GM15510 (cell line): ENCODE results near the gene TRRAP.

ENCODE experiments used
- POLR2A ChIP-seq: IDR thresholded peaks from 3 replicates; pipeline ENCODE4 v1.6.1; 2011; ENCODE audit warnings: borderline replicate concordance; ENCODE audit not compliant: insufficient read length; ENCODE audit errors: extremely low read depth

The TRRAP gene

GRCh38 chr7:98995523-98996149, 117.3 kb downstream of the TRRAP start:
- TF ChIP-seq POLR2A, result no peak

- TF ChIP-seq POLR2A, result no peak
Measured at GRCh38 chr7:98996150-98996552, 117.8 kb downstream of the TRRAP start.

GRCh38 chr7:98997846-98998245, 119.5 kb downstream of the TRRAP start:
- TF ChIP-seq POLR2A, result no peak

GRCh38 chr7:98998821-98999725, 120.7 kb downstream of the TRRAP start:
- no peak for TF ChIP-seq POLR2A

DNA sequence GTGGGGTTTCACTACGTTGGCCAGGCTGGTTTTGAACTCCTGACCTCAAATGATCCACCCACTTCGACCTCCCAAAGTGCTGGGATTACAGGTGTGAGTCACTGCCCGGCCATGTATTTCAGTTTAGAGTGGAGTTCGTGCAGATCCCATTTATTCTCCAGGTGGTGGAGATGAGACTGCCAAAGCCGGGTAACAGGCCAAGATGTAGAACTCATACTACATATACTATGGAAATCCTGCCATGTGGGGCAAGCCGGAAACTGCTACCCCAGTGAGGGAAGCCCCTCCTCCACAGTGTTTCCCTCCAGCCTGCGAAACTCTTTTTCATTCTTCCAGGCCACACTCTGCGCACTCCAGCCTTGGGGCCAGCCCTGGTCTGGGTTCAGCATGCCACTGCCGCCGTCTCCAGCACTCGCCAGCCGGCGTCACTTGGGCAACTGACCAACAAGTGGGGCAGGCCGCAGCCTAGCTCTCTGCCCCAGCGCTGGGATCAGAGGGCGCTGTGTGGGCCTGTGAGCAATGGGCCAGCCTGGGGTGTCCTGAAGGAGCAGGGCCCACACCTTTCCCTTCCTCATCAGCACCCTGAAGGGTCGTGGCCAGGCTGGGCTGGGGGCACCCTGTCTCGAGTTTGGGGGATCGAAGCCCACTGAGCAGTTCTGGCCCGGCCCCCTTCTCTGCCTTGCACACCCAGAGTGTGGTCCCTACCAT, 122.0 kb downstream of the TRRAP start:
- TF ChIP-seq POLR2A, result no peak

- TF ChIP-seq POLR2A, result no peak
Measured at GRCh38 chr7:99000904-99001465, 122.7 kb downstream of the TRRAP start.

DNA sequence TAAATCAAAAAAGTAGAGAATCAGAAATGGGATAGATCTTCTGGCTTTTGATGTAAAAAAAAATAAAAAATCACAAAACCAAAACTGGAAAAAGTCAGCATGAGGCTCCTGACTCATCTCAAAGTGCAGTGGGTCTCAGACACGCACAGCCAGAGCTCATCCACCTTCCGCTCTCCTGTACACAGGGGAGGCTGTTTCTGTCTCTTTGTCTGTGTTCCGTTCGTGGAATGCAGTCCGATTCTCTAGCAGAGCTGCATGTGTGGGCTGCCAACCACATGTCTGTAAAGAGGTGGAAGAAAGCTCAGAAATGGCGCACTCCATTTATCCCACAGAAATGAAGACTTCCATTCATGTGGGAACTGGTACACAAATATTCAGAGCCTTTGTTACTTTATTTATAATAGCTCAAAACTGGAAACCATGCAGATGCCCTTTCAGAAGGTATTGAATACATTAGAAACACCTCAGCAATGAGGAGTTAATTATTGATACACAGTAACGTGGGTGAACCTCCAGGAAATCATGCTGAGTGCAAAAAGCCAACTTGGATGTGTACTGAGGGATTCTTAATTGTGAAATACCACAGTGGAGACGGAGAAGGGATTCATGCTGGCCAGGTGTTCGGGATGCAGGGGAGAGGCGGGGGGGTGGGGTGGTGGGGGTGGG, 123.3 kb downstream of the TRRAP start:
- TF ChIP-seq POLR2A, result no peak

GRCh38 chr7:99002148-99002826, 124.0 kb downstream of the TRRAP start:
- TF ChIP-seq POLR2A, result no peak

- TF ChIP-seq POLR2A, result no peak
Measured at GRCh38 chr7:99002827-99003212, 124.5 kb downstream of the TRRAP start.

GRCh38 chr7:99003419-99003818, 125.1 kb downstream of the TRRAP start:
- TF ChIP-seq POLR2A, result no peak

DNA sequence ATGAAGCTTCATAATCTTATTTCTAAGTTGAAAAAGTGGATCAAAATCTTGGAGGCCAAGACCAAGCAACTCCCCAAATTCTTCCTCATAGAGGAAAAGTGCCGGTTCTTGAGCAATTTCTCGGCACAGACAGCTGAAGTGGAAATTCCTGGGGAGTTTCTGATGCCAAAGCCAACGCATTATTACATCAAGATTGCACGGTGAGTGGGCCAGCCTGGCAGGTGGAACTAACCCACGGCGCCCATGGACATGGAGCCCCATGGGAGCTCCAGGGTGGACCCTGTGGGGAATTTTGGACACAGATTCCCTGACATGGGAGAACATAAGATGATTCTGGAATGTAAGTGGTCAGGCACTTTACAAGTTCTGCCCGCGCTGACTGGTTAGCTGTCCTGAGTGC, 125.9 kb downstream of the TRRAP start:
- no peak for TF ChIP-seq POLR2A

- no peak for TF ChIP-seq POLR2A
Measured at GRCh38 chr7:99004781-99005500, 126.6 kb downstream of the TRRAP start.

- no peak for TF ChIP-seq POLR2A
Measured at GRCh38 chr7:99005776-99006175, 127.4 kb downstream of the TRRAP start.
